Measurements from ENCODE around the gene MORF4L2. TPM values are rescaled to one million over a fixed set of nuclear protein-coding genes. Genes with fewer than 3 reads are reported as not detected.

MORF4L2 gene
- total and polyA plus RNA-seq, 7 donors: 182 to 524 (median 273) TPM

DNA sequence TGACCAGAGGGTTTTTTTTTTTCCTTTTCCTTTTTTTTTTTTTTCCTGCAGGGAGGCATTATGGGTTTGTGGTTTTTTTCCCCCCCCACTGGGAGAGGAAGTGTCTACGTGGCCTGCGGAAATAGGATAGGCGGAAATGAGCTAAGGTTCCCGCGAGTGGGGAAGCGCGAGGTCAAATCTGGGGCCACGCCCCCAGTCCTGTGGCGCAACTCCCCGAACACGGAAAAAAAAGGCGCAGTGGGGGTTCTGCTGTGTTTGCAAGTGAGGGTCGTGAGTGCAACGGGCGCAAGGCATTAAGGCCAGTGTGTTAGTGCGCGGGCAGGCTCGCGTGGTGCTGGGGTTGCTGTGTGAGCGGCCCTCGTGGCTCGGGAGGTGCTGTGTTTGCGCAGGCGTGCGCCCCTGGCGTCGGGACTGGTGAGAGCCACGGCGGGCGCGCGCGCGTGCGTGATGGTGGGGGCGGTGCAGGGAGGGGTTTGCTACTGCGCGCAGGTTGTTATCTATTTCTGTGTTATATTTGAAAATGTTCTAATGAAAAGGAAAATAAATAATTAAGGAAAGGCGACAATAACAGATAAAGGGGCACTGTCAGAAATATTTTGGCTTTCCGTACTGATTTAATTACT, 685 bp upstream of the MORF4L2 start:
- Histone ChIP-seq H3K27me3 (ENCODE audit: insufficient read depth in 3 of 3, low read length in 2 of 3) (peaks cover 0 to 3% (median 0%) of the 10 kb centered on the region in 3 donors), H3K9me3 (no peaks in the 10 kb centered on the region), H3K4me1 (peaks cover 5% of the 10 kb centered on the region), H3K4me3 (peak overlapping the region; percentile 71), H3K36me3 (ENCODE audit: insufficient read depth in 1 of 2, low read depth in 1 of 2) (peaks cover 4 to 30% of the 10 kb centered on the region in 2 donors), H3K27ac (peak overlapping the region; percentile 85)
- TF ChIP-seq, protein P1, sequence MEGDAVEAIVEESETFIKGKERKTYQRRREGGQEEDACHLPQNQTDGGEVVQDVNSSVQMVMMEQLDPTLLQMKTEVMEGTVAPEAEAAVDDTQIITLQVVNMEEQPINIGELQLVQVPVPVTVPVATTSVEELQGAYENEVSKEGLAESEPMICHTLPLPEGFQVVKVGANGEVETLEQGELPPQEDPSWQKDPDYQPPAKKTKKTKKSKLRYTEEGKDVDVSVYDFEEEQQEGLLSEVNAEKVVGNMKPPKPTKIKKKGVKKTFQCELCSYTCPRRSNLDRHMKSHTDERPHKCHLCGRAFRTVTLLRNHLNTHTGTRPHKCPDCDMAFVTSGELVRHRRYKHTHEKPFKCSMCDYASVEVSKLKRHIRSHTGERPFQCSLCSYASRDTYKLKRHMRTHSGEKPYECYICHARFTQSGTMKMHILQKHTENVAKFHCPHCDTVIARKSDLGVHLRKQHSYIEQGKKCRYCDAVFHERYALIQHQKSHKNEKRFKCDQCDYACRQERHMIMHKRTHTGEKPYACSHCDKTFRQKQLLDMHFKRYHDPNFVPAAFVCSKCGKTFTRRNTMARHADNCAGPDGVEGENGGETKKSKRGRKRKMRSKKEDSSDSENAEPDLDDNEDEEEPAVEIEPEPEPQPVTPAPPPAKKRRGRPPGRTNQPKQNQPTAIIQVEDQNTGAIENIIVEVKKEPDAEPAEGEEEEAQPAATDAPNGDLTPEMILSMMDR (IDR thresholded peaks at IDR 0.05): peak; percentile 43
- peak; percentile 89 to 95 for DNase-seq
- peak; percentile 79 to 89 (median 82) for ATAC-seq
- 0 to 23% (median 0%) methylated on average over 34 to 40 of the region's 40 CpGs for WGBS, 3 donors
- intact Hi-C loops (cut with DNase I): loop anchor here (5.0 to 10.0 kb wide), 4 partner anchors 52 to 152 kb away; partner anchors contain the start of gene TCEAL1 (in 1 of the 2)

- DNase-seq: no peak
- Histone ChIP-seq H3K9me3 (no peaks in the 10 kb centered on the region), H3K4me1 (peaks cover 5% of the 10 kb centered on the region), H3K36me3 (ENCODE audit: insufficient read depth in 1 of 2, low read depth in 1 of 2) (peaks cover 4 to 47% of the 10 kb centered on the region in 2 donors), H3K4me3 (peak overlapping the region; percentile 71), H3K27ac (peak overlapping the region; percentile 87), H3K27me3 (ENCODE audit: insufficient read depth in 3 of 3, low read length in 2 of 3) (no peaks in the 10 kb centered on the region)
- no peak for ATAC-seq
- WGBS, 3 donors: 4 to 31% (median 10%) methylated on average over 5 of the region's 5 CpGs
- intact Hi-C loops (cut with DNase I): loop anchor here (5.0 to 10.0 kb wide), 4 partner anchors 51 to 151 kb away; partner anchors contain the start of gene TCEAL1 (in 1 of the 2)
- TF ChIP-seq, protein P1 (IDR thresholded peaks at IDR 0.05): no peak
Observed at GRCh38 chrX:103685396-103685795, 1.1 kb downstream of the MORF4L2 start.

DNA sequence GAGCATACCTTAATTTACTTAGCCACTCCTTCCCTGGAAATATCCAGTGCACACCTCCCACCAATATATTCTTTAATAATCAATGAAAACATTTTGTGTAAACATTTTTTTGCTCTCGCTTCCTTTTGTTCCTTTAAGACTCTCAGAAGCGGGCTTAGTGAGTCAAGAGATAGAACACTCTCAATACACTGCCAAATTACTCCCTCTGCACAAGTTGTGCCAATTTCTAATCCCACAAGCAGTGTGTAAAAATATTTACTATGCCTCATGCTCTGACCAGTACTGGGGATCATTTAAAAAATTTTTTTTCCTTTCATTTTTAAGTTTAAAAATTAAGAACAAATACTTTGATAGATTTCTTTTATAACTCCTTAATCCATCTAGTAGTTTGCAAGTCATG, 5.1 kb downstream of the MORF4L2 start:
- no peak overlapping the region for H3K4me3 ChIP-seq
- intact Hi-C loops (cut with DNase I): loop anchor here in 1 of 2 donors (10.0 kb wide), 2 partner anchors 47 to 147 kb away; no protein-coding TSS in a partner anchor
- peaks cover 4 to 81% of the 10 kb centered on the region in 2 donors for H3K36me3 ChIP-seq (ENCODE audit: insufficient read depth in 1 of 2, low read depth in 1 of 2)
- DNase-seq: no peak
- WGBS, 3 donors: 39 to 61% (median 46%) methylated on average over 2 of the region's 2 CpGs
- peaks cover 5% of the 10 kb centered on the region for H3K4me1 ChIP-seq
- H3K27ac ChIP-seq: no peak overlapping the region
- no peaks in the 10 kb centered on the region for H3K9me3 ChIP-seq
- no peaks in the 10 kb centered on the region for H3K27me3 ChIP-seq (ENCODE audit: insufficient read depth in 3 of 3, low read length in 2 of 3)
- TF ChIP-seq, protein P1 (IDR thresholded peaks at IDR 0.05): no peak
- peak in 1 of 4 donors; percentile 47 for ATAC-seq

- Histone ChIP-seq H3K4me3 (no peak overlapping the region), H3K9me3 (no peaks in the 10 kb centered on the region), H3K4me1 (no peaks in the 10 kb centered on the region), H3K27me3 (ENCODE audit: insufficient read depth in 3 of 3, low read length in 2 of 3) (no peaks in the 10 kb centered on the region), H3K27ac (no peak overlapping the region), H3K36me3 (ENCODE audit: insufficient read depth in 1 of 2, low read depth in 1 of 2) (peaks cover 0 to 77% of the 10 kb centered on the region in 2 donors)
- ATAC-seq: no peak
- WGBS, 3 donors: 80 to 99% (median 91%) methylated on average over 5 of the region's 5 CpGs
- intact Hi-C loops (cut with DNase I): no loop called here
- TF ChIP-seq, protein P1 (IDR thresholded peaks at IDR 0.05): no peak
- no peak for DNase-seq
Observed at GRCh38 chrX:103678199-103678993, 8.1 kb downstream of the MORF4L2 start.
